Skeletal muscle satellite cell (primary cell): ENCODE results near the gene SLC12A7.

Source experiments
- H3K27me3 ChIP-seq: 2 replicates; pipeline ENCODE4 v1.7.0; 2013; ENCODE audit warnings: low read length; ENCODE audit not compliant: control insufficient read depth, insufficient read depth
- H3K36me3 ChIP-seq: 2 replicates; pipeline ENCODE4 v1.7.0; 2013; ENCODE audit warnings: mild to moderate bottlenecking, control low read depth, low read length; ENCODE audit not compliant: insufficient read depth
- H3K4me1 ChIP-seq: 2 replicates; pipeline ENCODE4 v1.7.0; 2013; ENCODE audit warnings: low read length; ENCODE audit not compliant: control insufficient read depth, insufficient read depth
- H3K4me2 ChIP-seq: 2 replicates; pipeline ENCODE4 v1.7.0; 2013; ENCODE audit warnings: mild to moderate bottlenecking, low read length
- H3K4me3 ChIP-seq: 2 replicates; pipeline ENCODE4 v1.7.0; 2013; ENCODE audit warnings: low read length
- H3K9ac ChIP-seq: 2 replicates; pipeline ENCODE4 v1.7.0; 2013; ENCODE audit warnings: mild to moderate bottlenecking, low read depth, low read length, moderate library complexity
- H3K9me3 ChIP-seq: replicated peaks from 2 replicates; pipeline ENCODE4 v1.7.0; 2013; ENCODE audit warnings: mild to moderate bottlenecking, control low read depth, low read length

Gene SLC12A7

DNA sequence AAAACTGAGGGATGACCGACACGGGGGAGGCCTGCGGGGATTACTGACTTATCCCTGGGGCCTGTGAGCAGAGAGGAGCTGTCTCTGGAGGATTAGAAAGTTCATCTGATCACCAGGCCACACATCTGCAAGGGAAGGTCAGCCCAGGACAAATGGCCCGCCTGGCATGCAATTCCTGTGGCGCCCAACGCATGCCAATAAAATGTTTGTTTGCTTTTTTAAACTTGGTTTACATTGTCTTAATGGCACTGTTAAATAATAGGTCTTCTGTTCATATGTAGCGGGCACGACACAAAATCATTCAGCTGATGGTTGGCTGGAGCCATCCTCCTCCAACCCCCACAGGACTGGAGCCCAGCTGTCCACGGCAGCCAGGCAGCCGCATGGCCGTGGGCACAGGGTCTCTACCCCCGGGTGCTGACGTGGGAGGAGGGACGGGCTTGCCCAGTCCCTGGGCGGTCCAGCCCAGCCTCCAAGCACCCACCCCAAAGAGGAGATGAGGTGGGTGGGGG, 41.0 kb upstream of the SLC12A7 start:
- H3K36me3 ChIP-seq = no peaks in the 10 kb centered on the region
- H3K9me3 ChIP-seq = no peaks in the 10 kb centered on the region
- no peaks in the 10 kb centered on the region for H3K4me1 ChIP-seq
- no peak overlapping the region for H3K4me3 ChIP-seq
- H3K9ac ChIP-seq = no peak overlapping the region
- H3K4me2 ChIP-seq = no peak overlapping the region
- peaks cover 49% of the 10 kb centered on the region for H3K27me3 ChIP-seq

DNA sequence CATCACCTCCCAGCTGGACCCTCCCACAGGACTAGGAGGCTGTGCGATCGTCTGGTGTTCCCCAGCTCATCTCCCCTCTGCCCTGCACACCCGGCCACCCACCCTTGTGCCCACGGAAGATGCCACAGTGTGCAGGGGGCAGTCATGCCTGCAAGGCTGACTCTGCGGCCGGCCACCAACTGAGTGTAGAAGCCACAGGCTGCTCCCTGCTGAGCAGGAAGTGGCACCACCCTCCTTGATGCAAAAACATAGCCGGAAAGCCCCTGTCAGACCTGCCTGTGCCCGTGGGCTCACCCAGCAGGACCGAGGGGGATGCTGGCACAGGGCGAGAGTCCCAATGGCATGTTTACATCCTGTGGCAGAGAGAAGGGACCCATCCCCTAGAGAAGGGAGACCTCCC, 40.3 kb upstream of the SLC12A7 start:
- no peaks in the 10 kb centered on the region for H3K4me1 ChIP-seq
- H3K27me3 ChIP-seq = peaks cover 49% of the 10 kb centered on the region

DNA sequence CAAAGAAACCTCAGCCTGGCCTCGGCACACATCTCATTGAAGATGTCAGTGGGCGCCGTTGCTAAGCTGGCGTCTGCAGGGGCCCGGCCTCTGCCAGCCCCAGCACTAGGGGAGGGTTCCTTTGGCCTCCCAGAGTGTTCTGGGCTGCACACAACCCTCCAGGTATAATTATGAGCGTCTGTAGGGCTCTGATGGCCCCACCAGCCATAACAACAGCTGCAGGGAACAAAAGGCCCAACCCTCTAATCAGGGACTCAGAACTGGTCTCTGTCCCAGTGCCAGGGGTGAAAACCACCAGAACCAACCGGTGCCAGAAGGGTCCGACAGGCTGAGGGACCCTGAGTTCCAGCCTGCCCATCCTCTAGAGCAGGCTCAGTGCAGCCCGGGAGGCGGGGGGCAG, 39.5 kb upstream of the SLC12A7 start:
- no peaks in the 10 kb centered on the region for H3K9me3 ChIP-seq
- no peak overlapping the region for H3K4me2 ChIP-seq
- no peak overlapping the region for H3K9ac ChIP-seq
- no peaks in the 10 kb centered on the region for H3K36me3 ChIP-seq
- no peaks in the 10 kb centered on the region for H3K4me1 ChIP-seq
- peaks cover 51% of the 10 kb centered on the region for H3K27me3 ChIP-seq
- no peak overlapping the region for H3K4me3 ChIP-seq

More for the DNA sequence above, 40.3 kb upstream of the SLC12A7 start:
- no peaks in the 10 kb centered on the region for H3K9me3 ChIP-seq
- no peak overlapping the region for H3K9ac ChIP-seq
- no peak overlapping the region for H3K4me3 ChIP-seq
- H3K4me2 ChIP-seq = no peak overlapping the region
- no peaks in the 10 kb centered on the region for H3K36me3 ChIP-seq

DNA sequence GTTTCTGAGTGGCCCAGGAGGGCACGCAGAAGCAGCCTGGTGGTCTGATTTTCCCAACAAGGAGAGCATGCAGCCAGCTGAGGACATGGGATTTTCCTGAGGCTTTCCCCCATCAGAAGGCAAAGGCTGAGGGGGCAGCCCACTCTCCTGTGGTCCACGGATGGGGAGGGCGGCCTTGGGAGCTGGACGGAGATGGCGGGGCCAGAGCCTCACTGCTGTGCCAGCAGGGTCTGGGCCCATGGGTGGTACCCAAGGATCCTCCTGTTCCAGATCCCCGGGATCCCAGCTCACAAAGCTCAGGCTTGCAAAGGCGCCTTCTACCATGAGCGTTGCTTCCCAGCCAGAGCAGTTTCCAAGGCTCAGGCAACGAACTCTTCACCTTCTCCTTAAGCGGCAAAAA, 39.0 kb upstream of the SLC12A7 start:
- no peaks in the 10 kb centered on the region for H3K9me3 ChIP-seq
- peaks cover 47% of the 10 kb centered on the region for H3K27me3 ChIP-seq
- no peak overlapping the region for H3K9ac ChIP-seq
- H3K4me1 ChIP-seq = no peaks in the 10 kb centered on the region
- no peak overlapping the region for H3K4me2 ChIP-seq
- H3K36me3 ChIP-seq = no peaks in the 10 kb centered on the region
- no peak overlapping the region for H3K4me3 ChIP-seq

DNA sequence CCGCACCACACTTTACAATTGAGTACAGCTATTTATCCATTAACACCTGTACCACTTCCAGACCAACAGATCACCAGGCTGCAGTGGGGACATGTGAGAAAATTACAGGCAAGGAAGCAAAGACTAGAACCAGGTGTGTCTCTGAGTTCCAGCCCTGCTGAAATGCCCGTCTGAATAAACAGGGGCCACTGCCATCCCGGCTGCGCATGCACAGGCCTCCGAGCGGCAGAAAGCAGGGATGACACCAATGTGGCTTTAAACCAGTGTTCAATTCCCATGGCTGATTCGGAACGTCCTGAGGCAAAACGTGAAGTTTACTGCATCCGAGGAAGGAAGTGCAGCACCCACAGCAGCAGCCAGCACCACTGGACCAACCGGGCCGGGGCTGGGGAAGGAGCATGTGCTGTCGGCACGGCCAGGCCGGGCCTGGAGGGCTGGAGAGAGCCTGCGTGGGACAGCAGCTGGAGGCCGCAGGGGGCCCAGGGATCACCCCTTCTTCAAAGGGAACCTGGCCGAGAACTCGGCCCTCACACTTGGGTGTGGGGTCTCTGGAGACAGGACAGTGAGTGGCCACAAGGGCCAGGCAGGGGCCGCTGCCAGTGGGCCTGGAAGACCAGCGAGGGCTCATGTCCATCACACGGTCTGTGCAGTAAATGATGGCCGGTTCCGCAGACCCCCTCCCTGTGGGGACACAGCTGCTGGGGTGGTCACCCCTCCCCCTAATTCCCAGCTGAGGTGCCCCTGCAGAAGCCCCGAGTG, 33.0 kb upstream of the SLC12A7 start:
- no peak overlapping the region for H3K9ac ChIP-seq
- H3K4me2 ChIP-seq = no peak overlapping the region

DNA sequence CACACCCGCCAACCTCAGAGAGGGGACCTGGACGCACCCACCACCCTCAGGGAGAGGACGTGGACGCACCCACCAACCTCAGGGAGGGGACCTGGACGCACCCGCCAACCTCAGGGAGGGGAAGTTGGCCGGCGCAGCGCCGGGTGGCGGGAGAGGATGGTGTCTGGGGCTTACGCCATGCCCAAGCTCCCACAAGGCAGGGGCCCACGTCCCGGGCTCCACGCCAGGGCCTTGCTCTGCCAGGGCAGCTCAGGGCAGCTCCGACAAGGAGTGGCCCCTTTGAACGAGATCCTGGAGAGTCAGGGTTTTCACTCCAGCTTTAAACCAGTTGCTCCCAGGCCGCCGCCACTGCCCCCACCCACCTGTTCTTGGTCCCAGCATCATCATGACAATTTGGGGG, 32.2 kb upstream of the SLC12A7 start:
- no peaks in the 10 kb centered on the region for H3K4me1 ChIP-seq
- H3K36me3 ChIP-seq = no peaks in the 10 kb centered on the region
- H3K4me2 ChIP-seq = no peak overlapping the region
- peaks cover 57% of the 10 kb centered on the region for H3K27me3 ChIP-seq
- H3K4me3 ChIP-seq = no peak overlapping the region
- H3K9me3 ChIP-seq = no peaks in the 10 kb centered on the region
- H3K9ac ChIP-seq = no peak overlapping the region

More for the DNA sequence above, 33.0 kb upstream of the SLC12A7 start:
- H3K27me3 ChIP-seq = peaks cover 51% of the 10 kb centered on the region
- H3K9me3 ChIP-seq = no peaks in the 10 kb centered on the region
- no peaks in the 10 kb centered on the region for H3K4me1 ChIP-seq
- no peaks in the 10 kb centered on the region for H3K36me3 ChIP-seq
- H3K4me3 ChIP-seq = no peak overlapping the region

DNA sequence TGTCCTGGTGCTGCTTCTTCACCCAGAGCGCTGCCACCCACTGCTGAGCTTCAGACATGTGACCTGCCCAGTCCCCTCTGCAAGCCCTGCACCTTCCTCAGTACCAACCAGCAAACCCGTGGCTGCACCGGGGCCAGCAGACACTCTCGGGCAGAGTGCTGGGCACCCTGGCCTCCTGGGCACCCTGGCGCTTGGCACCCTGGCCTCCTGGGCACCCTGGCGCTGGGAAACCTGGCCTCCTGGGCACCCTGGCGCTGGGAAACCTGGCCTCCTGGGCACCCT, 31.7 kb upstream of the SLC12A7 start:
- H3K9me3 ChIP-seq = no peaks in the 10 kb centered on the region
- H3K4me2 ChIP-seq = no peak overlapping the region
- no peaks in the 10 kb centered on the region for H3K36me3 ChIP-seq
- H3K9ac ChIP-seq = no peak overlapping the region
- H3K27me3 ChIP-seq = peaks cover 61% of the 10 kb centered on the region
- H3K4me3 ChIP-seq = no peak overlapping the region
- H3K4me1 ChIP-seq = no peaks in the 10 kb centered on the region

DNA sequence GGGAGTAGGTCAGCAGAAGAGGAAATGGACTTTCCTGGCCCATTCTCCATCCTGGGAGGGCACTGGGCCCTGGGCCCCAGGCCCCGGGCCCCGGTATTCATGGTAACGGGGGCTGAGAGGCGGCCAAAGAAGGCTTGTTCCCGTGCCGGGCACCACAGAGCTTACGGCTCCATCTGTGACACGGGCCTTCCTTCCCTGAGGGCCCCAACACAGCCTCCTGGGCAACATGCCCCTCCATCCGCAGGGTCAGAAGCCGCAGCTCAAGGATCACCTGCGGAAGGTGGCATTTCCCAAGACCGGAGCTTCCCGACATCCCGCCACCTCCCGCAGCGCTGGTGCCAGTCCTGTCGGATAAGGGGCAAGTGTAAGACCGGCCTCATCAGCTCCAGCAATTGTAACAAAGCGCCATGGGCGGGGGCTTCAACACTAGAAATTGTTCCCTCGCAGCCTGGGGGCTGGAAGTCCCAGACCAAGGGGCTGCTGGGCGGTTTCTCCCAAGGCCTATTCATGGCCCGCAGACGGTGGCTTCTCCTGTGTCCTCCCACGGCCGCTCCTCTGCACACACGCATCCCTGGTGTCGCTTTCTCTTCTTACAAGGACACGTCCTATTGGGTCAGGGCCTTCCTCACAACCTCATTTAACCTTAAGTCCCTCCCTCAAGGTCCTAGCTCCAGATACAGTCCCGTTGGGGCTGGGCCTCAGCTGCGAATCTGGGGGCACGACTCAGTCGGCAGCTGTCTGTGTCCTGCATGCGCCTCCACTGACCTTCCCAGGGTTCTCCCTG, 31.2 kb upstream of the SLC12A7 start:
- Histone ChIP-seq H3K27me3 (peaks cover 59% of the 10 kb centered on the region), H3K4me1 (no peaks in the 10 kb centered on the region), H3K36me3 (no peaks in the 10 kb centered on the region), H3K4me2 (no peak overlapping the region), H3K4me3 (no peak overlapping the region), H3K9ac (no peak overlapping the region), H3K9me3 (no peaks in the 10 kb centered on the region)

DNA sequence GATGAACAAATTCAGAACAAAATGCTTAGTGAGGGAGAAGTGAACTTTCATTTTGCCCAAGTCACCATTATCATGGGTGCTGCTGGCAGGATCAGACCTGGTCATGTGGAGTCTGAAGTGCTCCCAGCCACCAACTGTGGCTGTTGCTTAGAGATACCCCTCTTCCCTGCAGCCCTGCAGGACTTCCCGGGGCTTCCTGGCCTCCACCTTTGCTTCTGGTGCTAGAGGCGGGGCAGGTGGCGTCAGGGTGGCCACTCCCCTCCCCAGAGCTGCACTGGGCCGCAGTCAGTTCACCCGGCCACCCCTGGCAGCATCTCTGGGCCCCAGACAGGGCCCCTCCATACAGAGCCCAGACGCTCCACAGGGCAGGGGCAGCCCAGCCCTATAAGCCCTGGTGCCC, 30.0 kb upstream of the SLC12A7 start:
- no peaks in the 10 kb centered on the region for H3K36me3 ChIP-seq
- H3K4me2 ChIP-seq = no peak overlapping the region
- peaks cover 59% of the 10 kb centered on the region for H3K27me3 ChIP-seq
- H3K9me3 ChIP-seq = no peaks in the 10 kb centered on the region
- no peak overlapping the region for H3K9ac ChIP-seq
- no peaks in the 10 kb centered on the region for H3K4me1 ChIP-seq
- no peak overlapping the region for H3K4me3 ChIP-seq

DNA sequence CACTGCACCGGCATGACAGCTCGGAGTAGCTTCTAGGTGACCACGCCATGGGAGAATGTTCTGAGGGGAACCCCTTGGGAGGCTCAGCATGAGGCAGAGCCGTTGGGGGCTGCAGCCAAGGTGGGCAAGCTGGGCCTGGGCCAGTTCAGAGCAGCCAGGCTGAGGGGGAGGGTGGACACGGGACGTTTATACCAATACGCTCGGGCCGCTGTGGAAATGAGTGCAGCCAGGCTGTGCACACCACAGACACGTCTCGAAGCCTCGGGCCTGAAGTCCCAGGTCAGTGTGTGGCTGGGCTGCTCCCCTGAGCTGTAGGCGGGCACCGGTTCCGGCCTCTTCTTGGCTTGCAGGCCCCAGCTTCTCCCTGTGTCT, 28.9 kb upstream of the SLC12A7 start:
- no peak overlapping the region for H3K9ac ChIP-seq
- H3K36me3 ChIP-seq = no peaks in the 10 kb centered on the region

DNA sequence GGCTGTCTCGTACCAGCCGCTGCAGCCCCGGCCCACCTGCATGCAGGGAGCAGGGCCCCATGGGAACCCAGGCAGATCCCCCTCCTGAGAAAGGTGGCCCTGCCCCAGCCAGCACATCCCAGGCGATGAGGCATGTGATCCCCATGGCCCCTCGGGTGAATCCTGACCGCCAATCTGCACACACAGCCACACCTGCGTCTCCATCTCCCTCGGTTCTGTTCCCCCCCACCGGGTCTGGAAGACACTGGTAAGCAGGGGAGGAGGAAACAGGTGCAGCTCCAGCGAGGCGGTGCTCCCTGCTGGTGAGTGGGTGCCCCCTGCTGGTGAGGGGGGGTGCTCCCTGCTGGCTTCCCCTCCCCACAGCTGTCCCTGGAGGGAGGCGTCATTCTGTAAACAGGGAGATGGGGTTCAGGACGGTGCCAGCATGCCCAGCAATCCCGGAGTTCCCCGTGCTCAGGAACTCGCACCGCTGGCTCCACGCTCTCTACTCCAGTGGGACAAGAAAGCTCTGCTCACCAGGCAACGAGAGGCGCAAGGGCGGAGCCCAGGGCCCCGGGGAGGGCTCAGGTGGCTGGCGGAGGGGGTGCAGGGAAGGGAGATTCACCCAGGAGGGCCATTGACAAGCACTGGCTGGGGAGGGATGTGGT, 28.4 kb upstream of the SLC12A7 start:
- no peaks in the 10 kb centered on the region for H3K36me3 ChIP-seq
- no peak overlapping the region for H3K4me3 ChIP-seq
- no peaks in the 10 kb centered on the region for H3K9me3 ChIP-seq
- H3K4me2 ChIP-seq = no peak overlapping the region
- H3K9ac ChIP-seq = no peak overlapping the region
- H3K4me1 ChIP-seq = no peaks in the 10 kb centered on the region
- H3K27me3 ChIP-seq = peaks cover 57% of the 10 kb centered on the region

More for the DNA sequence above, 28.9 kb upstream of the SLC12A7 start:
- no peaks in the 10 kb centered on the region for H3K9me3 ChIP-seq
- H3K4me1 ChIP-seq = no peaks in the 10 kb centered on the region
- H3K4me3 ChIP-seq = no peak overlapping the region
- H3K4me2 ChIP-seq = no peak overlapping the region
- H3K27me3 ChIP-seq = peaks cover 57% of the 10 kb centered on the region
